B cell (primary cell): Measurements from ENCODE around the gene POTEF. TPM values are rescaled to one million over a fixed set of nuclear protein-coding genes. Genes with fewer than 3 reads are reported as not detected.
A peak's percentile ranks its signal among the peaks of the same experiment; 100 is the strongest.
"Not testable (repeated sequence)": the region's sequence is repeated elsewhere in the genome, so short reads cannot be mapped to it uniquely, and the experiment has no call there.

Source experiments
- ATAC-seq: fragments of 200-7000 bp; cut with Tn5 transposase; one replicate; pipeline ENCODE4 v1.10.0; 2021; ENCODE audit warnings: low read depth, mild to moderate bottlenecking, moderate number of reproducible peaks, moderate library complexity
- CTCF ChIA-PET: fragments of 350-600 bp; sonication (Branson Sonifier 250); formaldehyde crosslinking; loops from one replicate; lab custom pipeline; 2021; ENCODE audit warnings: antibody characterized with exemption, inconsistent platforms; lab: Charles Lee
- POLR2A ChIA-PET: fragments of 350-600 bp; sonication (Branson Sonifier 250); formaldehyde crosslinking; loops from one replicate; lab custom pipeline; 2021; ENCODE audit warnings: antibody characterized with exemption; lab: Charles Lee
- DNase-seq: peaks from one replicate; pipeline ENCODE4 v3.0.0; 2013
- H2AFZ ChIP-seq: 2 replicates; pipeline ENCODE4 v1.6.1; 2012; ENCODE audit warnings: mild to moderate bottlenecking, low read depth, low read length; ENCODE audit not compliant: insufficient read depth, poor library complexity, severe bottlenecking
- H3K27ac ChIP-seq, 2 donors: 1 replicate in 1 of 2; 2 replicates in 1 of 2; pipeline ENCODE4 v1.5.1; 2012 to 2013; ENCODE audit warnings: low read length in 2 of 2, mild to moderate bottlenecking in 2 of 2, moderate library complexity in 1 of 2
- H3K27me3 ChIP-seq, 4 experiments: fragments of 200-600 bp in 1 of 4; sonication (generic) in 1 of 4; replicated peaks in 1 of 4; 1 replicate in 2 of 4; 2 replicates in 2 of 4; pipeline versions ENCODE4 v1.6.1 to v1.7.0; 2013 to 2016; ENCODE audit warnings: low read length in 3 of 4, mild to moderate bottlenecking in 2 of 4, mixed read lengths in 1 of 4, moderate library complexity in 1 of 4; ENCODE audit not compliant: insufficient read depth in 4 of 4, control insufficient read depth in 3 of 4; ENCODE audit errors: control extremely low read depth in 1 of 4
- H3K36me3 ChIP-seq, 2 experiments: replicated peaks in 1 of 2; 1 replicate in 1 of 2; 2 replicates in 1 of 2; pipeline versions ENCODE4 v1.6.1 to v1.7.1; 2013; ENCODE audit warnings: low read length in 1 of 2; ENCODE audit not compliant: insufficient read depth in 2 of 2, control insufficient read depth in 1 of 2; ENCODE audit errors: control extremely low read depth in 1 of 2, extremely low read depth in 1 of 2
- H3K4me1 ChIP-seq, 2 donors: fragments of 200-600 bp in 1 of 2; sonication (generic) in 1 of 2; 1 replicate in 1 of 2; 2 replicates in 1 of 2; pipeline versions ENCODE4 v1.5.1 to v1.6.1; 2013 to 2017; ENCODE audit warnings: low read length in 2 of 2; ENCODE audit not compliant: control insufficient read depth in 2 of 2, insufficient read depth in 2 of 2
- H3K4me2 ChIP-seq: replicated peaks from 2 replicates; pipeline ENCODE3; 2012; ENCODE audit warnings: mild to moderate bottlenecking, low read depth, low read length; ENCODE audit not compliant: poor library complexity, severe bottlenecking
- H3K4me3 ChIP-seq, 5 experiments: fragments of 200-600 bp in 1 of 5; sonication (generic) in 1 of 5; 1 replicate in 3 of 5; 2 replicates in 2 of 5; pipeline versions ENCODE4 v1.5.1 to v1.7.0; 2011 to 2016; ENCODE audit warnings: low read length in 4 of 5, mild to moderate bottlenecking in 4 of 5, low read depth in 2 of 5, control low read depth in 1 of 5, moderate library complexity in 1 of 5; ENCODE audit not compliant: insufficient read depth in 1 of 5; ENCODE audit errors: control extremely low read depth in 1 of 5, extremely low read depth in 1 of 5
- H3K79me2 ChIP-seq: fragments of 200-600 bp; sonication (generic); one replicate; pipeline ENCODE4 v1.6.0; 2016; ENCODE audit warnings: low read length; ENCODE audit not compliant: control insufficient read depth, insufficient read depth
- H3K9ac ChIP-seq: fragments of 200-600 bp; sonication (generic); 2 replicates; pipeline ENCODE4 v1.6.1; 2017; ENCODE audit warnings: mild to moderate bottlenecking, low read length, moderate library complexity
- H3K9me3 ChIP-seq, 3 donors: one replicate each; pipeline versions ENCODE4 v1.6.1 to v1.7.1; 2013; ENCODE audit warnings: low read length in 2 of 3; ENCODE audit not compliant: control insufficient read depth in 2 of 3, insufficient read depth in 1 of 3; ENCODE audit errors: control extremely low read depth in 1 of 3
- H4K20me1 ChIP-seq: 2 replicates; pipeline ENCODE4 v1.6.0; 2012; ENCODE audit warnings: mild to moderate bottlenecking, low read length; ENCODE audit not compliant: insufficient read depth, control insufficient read depth, poor library complexity, severe bottlenecking
- H3K27ac Mint-ChIP-seq: one replicate; pipeline ENCODE4 v1.8.0; 2021; ENCODE audit warnings: mixed read lengths
- H3K27me3 Mint-ChIP-seq: one replicate; pipeline ENCODE4 v1.8.0; 2021; ENCODE audit warnings: mixed read lengths
- H3K4me1 Mint-ChIP-seq: one replicate; pipeline ENCODE4 v1.8.0; 2021; ENCODE audit warnings: mixed read lengths
- H3K4me3 Mint-ChIP-seq: one replicate; pipeline ENCODE4 v1.8.0; 2021; ENCODE audit warnings: mixed read lengths
- H3K9me3 Mint-ChIP-seq: one replicate; pipeline ENCODE4 v1.8.0; 2022; ENCODE audit warnings: mixed read lengths; ENCODE audit not compliant: insufficient read depth
- WGBS: methylation state at CpG from one replicate; pipeline ENCODE4 v1.1.5; 2013; ENCODE audit warnings: missing lambda C conversion rate; ENCODE audit not compliant: insufficient coverage; 5-methylcytosine and 5-hydroxymethylcytosine counted together
- intact Hi-C: fragments of 100-400 bp; cut with micrococcal nuclease; formaldehyde crosslinking; loops from one replicate; pipeline ENCODE4 v1.10.0; 2022
- polyA plus RNA-seq: library from polyadenylated mRNA; depleted of rRNA; stranded (reverse); fragments of >200 nt; gene quantifications from 2 replicates; pipeline ENCODE4 v1.2.3, GENCODE V29; 2012
- total RNA-seq, 2 donors: library from RNA; stranded (reverse); fragments of 120-200 nt in 1 of 2; gene quantifications; 1 replicate in 1 of 2; 2 replicates in 1 of 2; pipeline versions ENCODE4 v1.2.3 to v1.2.4, GENCODE V29; 2013 to 2022

POTEF gene
- total and polyA plus RNA-seq, 2 donors (not counting 1 experiment from before 2014, with no cell fraction given): not detected

DNA sequence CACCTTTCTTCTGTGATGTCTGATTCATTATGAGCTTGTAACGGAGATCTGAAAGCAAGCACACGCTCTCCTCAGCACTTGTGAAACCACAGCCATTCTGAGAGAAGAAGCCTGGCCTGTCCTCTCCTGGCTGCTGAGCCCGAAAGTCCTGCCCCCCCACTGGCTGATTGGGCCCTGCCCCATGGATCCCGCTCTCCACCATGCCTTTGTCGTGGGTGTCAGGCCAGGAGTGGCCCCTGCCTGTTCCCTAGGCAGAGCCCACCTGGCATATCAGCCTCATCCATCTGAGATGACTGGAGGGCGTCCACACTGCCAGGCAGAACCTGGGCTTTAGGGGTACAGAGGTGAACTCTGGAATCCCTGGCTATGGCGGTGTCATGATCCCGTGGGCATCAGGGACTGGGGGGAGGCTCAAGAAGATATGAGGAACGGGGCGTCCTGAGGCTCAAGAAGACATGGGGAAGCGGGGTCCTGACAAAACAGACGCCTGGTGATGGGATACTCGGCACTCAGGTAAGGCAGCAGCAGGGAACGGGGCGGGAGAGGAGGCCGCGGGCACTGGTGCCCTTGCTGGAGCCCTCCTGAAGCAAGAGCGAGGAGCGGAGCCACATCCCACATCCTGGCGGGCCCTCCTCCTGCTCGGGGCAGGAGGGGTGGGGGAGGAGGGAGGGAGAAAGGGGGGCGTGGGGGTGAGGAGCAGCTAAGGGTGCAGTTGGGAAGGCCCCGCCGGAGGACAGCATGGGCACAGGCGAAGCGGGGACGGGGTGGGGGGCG, 14.4 kb upstream of the POTEF start:
- H3K4me3 ChIP-seq, H4K20me1 ChIP-seq, H3K9ac ChIP-seq, H3K79me2 ChIP-seq, H3K27ac ChIP-seq, H3K27me3 ChIP-seq, H3K4me2 ChIP-seq, H3K36me3 ChIP-seq, H3K4me1 ChIP-seq, H3K9me3 Mint-ChIP-seq, CTCF ChIA-PET, H2AFZ ChIP-seq, H3K9me3 ChIP-seq, ATAC-seq, H3K4me1 Mint-ChIP-seq, intact Hi-C loops, POLR2A ChIA-PET: not testable (repeated sequence)
- H3K4me3 Mint-ChIP-seq: peak overlapping the region; percentile 82
- H3K27ac Mint-ChIP-seq: peak overlapping the region; percentile 32
- DNase-seq: peak; percentile 16
- peaks cover 12% of the 10 kb centered on the region for H3K27me3 Mint-ChIP-seq
- 62% methylated on average over 12 of the region's 28 CpGs for whole genome bisulfite sequencing

GRCh38 chr2:130142396-130143265, 13.6 kb upstream of the POTEF start:
- peaks cover 12% of the 10 kb centered on the region for H3K27me3 Mint-ChIP-seq
- H4K20me1 ChIP-seq, H3K4me1 Mint-ChIP-seq, H2AFZ ChIP-seq, intact Hi-C loops, H3K9me3 Mint-ChIP-seq, DNase-seq, H3K4me3 ChIP-seq, CTCF ChIA-PET, H3K36me3 ChIP-seq, H3K27me3 ChIP-seq, H3K4me1 ChIP-seq, H3K9me3 ChIP-seq, ATAC-seq, H3K27ac ChIP-seq, H3K4me2 ChIP-seq, H3K9ac ChIP-seq, H3K79me2 ChIP-seq: not testable (repeated sequence)
- peak overlapping the region; percentile 72 for H3K4me3 Mint-ChIP-seq
- peak overlapping the region; percentile 32 for H3K27ac Mint-ChIP-seq
- POLR2A ChIA-PET: interaction anchor here (0.6 kb wide), 1 partner anchor 199 kb away, joined by 4 read pairs; no protein-coding TSS in a partner anchor
- 91% methylated on average over 6 of the region's 13 CpGs for WGBS

- CTCF ChIA-PET, H4K20me1 ChIP-seq, H3K36me3 ChIP-seq, H3K4me3 Mint-ChIP-seq, ATAC-seq, H3K4me1 ChIP-seq, H3K9me3 ChIP-seq, H2AFZ ChIP-seq, H3K4me1 Mint-ChIP-seq, H3K9ac ChIP-seq, H3K4me2 ChIP-seq, H3K79me2 ChIP-seq, DNase-seq, intact Hi-C loops, H3K4me3 ChIP-seq, H3K27me3 ChIP-seq, H3K27ac ChIP-seq, H3K27ac Mint-ChIP-seq, H3K9me3 Mint-ChIP-seq: not testable (repeated sequence)
- POLR2A ChIA-PET: interaction anchor here (0.6 kb wide), 1 partner anchor 200 kb away, joined by 4 read pairs; no protein-coding TSS in a partner anchor
- 97% methylated on average over 3 of the region's 22 CpGs for WGBS
- peaks cover 12% of the 10 kb centered on the region for H3K27me3 Mint-ChIP-seq
Observed at GRCh38 chr2:130141645-130142370, 12.8 kb upstream of the POTEF start.
